ENCODE data around the gene SHISAL2A.
A peak's percentile ranks its signal among the peaks of the same experiment; 100 is the strongest.

Gene SHISAL2A

DNA sequence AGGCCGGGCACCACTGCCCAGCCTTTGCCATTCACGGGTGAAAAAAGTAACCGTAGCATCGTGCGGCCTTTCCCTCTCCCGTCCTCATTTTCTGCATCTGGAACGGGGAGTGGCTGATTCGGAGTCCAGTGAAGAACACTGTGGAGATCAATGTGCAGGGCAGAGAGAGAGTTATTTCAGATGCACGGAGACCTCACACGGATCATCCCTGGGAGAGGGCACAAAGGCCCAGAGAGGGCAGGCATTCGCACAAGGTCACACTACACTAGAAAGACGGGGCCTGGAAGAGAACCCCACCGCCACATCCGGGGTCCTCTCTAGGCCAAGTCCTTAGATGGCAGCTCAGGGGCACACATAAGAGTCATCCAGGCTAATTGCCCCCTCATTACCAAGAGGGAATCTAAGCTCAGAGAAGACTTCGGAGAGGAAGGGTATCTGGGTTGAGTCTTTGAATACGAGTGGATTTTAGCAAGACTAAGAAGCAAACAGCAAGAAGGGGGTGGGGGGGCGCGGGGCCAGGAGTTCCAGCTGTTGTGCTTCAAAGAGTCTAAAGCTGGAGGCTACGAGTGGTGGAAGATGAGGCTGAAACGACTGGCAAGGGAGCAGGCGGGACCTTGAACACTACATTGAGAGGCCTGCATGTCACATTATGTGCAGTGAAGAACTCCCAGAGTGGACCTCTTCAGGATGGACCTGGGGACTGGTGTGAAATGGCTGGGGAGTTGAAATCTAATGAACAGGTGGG lies 29.9 kb upstream of the SHISAL2A start:
- Histone ChIP-seq H3K36me3 (ENCODE audit: insufficient read depth, low read length) (no peaks in the 10 kb centered on the region; the same call in 1 of the 2 replicates), H3K9ac (ENCODE audit: low read depth, low read length) (peak overlapping the region; percentile 73)

DNA sequence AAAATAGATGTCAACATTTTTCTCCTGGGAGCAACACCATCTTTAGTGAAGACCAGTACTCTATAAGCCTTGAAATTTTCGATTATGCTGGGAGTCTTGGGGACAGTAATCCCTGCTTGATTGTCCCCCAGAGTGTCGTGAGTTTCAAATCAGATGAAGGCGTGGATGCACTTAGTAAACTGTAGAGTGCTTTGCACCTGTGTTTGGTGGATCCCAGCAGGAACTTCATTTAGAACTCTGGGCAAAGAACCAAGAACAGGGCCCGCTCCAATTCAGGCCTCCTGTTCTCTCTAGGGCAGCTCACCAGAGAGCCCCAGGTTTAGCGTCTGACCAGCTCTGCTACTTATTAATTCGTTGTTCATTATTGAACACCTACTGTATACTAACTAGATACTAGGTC lies 29.3 kb upstream of the SHISAL2A start:
- H3K36me3 ChIP-seq (ENCODE audit: insufficient read depth, low read length): no peaks in the 10 kb centered on the region; the same call in 1 of the 2 replicates
- H3K9ac ChIP-seq (ENCODE audit: low read depth, low read length): no peak overlapping the region
- H3K9me3 ChIP-seq (ENCODE audit: control insufficient read depth, insufficient read depth, low read length): no peaks in the 10 kb centered on the region
- H3K4me1 ChIP-seq (ENCODE audit: insufficient read depth, low read length): peaks cover 13% of the 10 kb centered on the region

More for the DNA sequence above, 29.9 kb upstream of the SHISAL2A start:
- peaks cover 13% of the 10 kb centered on the region for H3K4me1 ChIP-seq (ENCODE audit: insufficient read depth, low read length)
- H3K9me3 ChIP-seq (ENCODE audit: control insufficient read depth, insufficient read depth, low read length): no peaks in the 10 kb centered on the region

DNA sequence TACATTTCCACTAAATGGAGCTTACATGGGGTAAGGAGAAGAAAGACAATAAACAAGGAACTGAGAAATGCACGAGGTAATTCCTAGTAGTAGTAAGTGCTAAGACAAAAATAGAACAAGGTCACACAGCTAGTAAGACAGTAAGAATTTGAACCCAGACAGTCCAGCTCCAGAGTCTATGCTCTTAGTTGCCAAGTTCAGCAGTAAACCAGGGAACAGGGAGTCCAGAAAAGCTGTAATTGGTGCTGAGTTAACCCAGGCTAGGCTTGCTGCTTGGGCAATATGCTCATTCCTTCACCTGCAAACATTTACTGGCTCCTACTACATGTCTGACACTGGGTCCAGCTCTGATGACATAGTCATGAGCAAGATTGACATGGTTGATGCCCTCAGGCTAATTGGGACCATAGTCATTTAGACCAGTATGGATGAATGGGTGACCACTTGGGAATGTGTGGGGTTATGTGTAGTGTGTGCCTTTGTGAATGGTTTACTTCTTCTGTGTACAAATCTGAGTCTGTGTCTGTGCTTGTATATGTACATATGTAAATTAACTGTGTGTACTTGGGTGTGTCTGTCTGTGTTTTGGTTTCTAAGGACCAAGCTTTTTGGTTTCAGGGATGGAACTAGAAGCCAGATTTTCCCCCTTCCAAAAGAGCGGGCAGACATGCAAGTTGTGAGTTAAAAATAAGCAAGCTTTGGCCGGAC lies 28.8 kb upstream of the SHISAL2A start:
- Histone ChIP-seq H3K9ac (ENCODE audit: low read depth, low read length) (no peak overlapping the region), H3K36me3 (ENCODE audit: insufficient read depth, low read length) (no peaks in the 10 kb centered on the region; the same call in 1 of the 2 replicates), H3K9me3 (ENCODE audit: control insufficient read depth, insufficient read depth, low read length) (no peaks in the 10 kb centered on the region), H3K4me1 (ENCODE audit: insufficient read depth, low read length) (peaks cover 13% of the 10 kb centered on the region)

GRCh38 chr1:52613636-52614373 lies 19.2 kb upstream of the SHISAL2A start:
- Histone ChIP-seq H3K9ac (ENCODE audit: low read depth, low read length) (no peak overlapping the region), H3K4me1 (ENCODE audit: insufficient read depth, low read length) (peaks cover 10% of the 10 kb centered on the region), H3K36me3 (ENCODE audit: insufficient read depth, low read length) (no peaks in the 10 kb centered on the region), H3K9me3 (ENCODE audit: control insufficient read depth, insufficient read depth, low read length) (no peaks in the 10 kb centered on the region)

DNA sequence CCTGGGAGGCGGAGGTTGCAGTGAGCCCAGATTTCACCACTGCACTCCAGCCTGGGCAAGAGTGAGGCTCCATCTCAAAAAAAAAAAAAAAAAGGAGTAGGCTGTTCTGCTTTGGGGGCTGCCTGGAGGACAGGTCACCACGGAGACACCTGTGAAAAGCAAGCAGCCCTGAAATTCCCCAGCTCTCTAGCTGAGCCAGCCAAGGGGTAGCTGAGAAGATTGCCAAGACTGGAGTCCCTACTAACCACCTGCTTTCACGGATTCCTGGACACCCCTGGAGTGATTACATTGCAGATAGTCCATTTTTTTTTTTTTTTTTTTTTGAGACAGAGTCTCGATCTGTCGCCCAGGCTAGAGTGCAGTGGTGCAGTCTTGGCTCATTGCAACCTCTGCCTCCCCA lies 18.3 kb upstream of the SHISAL2A start:
- Histone ChIP-seq H3K9me3 (ENCODE audit: control insufficient read depth, insufficient read depth, low read length) (no peaks in the 10 kb centered on the region), H3K9ac (ENCODE audit: low read depth, low read length) (no peak overlapping the region), H3K4me1 (ENCODE audit: insufficient read depth, low read length) (peaks cover 10% of the 10 kb centered on the region), H3K36me3 (ENCODE audit: insufficient read depth, low read length) (no peaks in the 10 kb centered on the region)

DNA sequence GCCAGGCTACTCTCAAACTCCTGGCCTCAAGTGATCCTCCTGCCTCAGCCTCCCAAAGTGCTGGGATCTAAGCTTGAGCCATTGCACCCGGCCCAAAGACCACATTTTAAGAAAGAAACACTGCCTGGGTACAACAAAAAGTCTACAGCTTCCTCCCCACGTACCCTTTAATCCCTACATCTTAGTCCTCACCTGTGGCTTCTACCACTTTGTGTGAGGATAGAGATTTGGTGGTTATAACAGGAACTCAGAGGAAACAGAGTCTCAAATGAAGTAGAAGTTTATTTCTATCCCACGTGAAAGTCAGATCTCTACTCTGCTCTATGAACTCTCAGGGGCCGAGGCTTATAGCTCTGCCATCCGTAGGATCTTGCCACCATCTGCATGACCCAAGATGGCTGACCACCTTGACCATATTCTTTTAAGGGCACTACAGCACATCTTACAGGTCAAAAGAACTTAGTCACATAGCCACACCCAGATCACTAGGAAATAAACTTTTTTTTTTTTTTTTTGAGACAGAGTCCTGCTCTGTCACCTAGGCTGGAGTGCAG lies 17.4 kb upstream of the SHISAL2A start:
- Histone ChIP-seq H3K36me3 (ENCODE audit: insufficient read depth, low read length) (no peaks in the 10 kb centered on the region), H3K9ac (ENCODE audit: low read depth, low read length) (no peak overlapping the region), H3K4me1 (ENCODE audit: insufficient read depth, low read length) (peaks cover 10% of the 10 kb centered on the region)

DNA sequence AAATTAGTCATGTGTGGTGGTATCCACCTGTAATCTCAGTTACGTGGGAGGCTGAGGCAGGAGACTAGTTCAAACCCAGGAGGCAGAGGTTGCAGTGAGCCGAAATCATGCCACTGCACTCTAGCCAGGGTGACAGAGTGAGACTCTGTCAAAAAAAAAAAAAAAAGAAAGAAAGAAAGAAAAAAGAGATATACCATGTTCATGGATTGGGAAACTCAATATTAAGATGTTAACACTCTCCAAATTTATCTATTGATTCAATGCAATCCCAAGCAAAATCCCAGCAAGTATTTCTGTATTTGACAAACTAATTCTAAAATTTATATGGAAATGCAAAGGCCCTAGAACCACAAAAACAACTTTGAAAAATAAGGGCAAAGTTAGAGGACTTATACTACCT lies 11.0 kb upstream of the SHISAL2A start:
- Histone ChIP-seq H3K36me3 (ENCODE audit: insufficient read depth, low read length) (no peaks in the 10 kb centered on the region), H3K4me1 (ENCODE audit: insufficient read depth, low read length) (no peaks in the 10 kb centered on the region), H3K9me3 (ENCODE audit: control insufficient read depth, insufficient read depth, low read length) (no peaks in the 10 kb centered on the region; the same call in 1 of the 2 replicates), H3K9ac (ENCODE audit: low read depth, low read length) (no peak overlapping the region)

More for the DNA sequence above, 17.4 kb upstream of the SHISAL2A start:
- no peaks in the 10 kb centered on the region for H3K9me3 ChIP-seq (ENCODE audit: control insufficient read depth, insufficient read depth, low read length)

- Histone ChIP-seq H3K36me3 (ENCODE audit: insufficient read depth, low read length) (no peaks in the 10 kb centered on the region), H3K4me1 (ENCODE audit: insufficient read depth, low read length) (no peaks in the 10 kb centered on the region), H3K9me3 (ENCODE audit: control insufficient read depth, insufficient read depth, low read length) (no peaks in the 10 kb centered on the region; the same call in 1 of the 2 replicates), H3K9ac (ENCODE audit: low read depth, low read length) (no peak overlapping the region)
These were observed 9.2 kb upstream of the SHISAL2A start for GRCh38 chr1:52623812-52624211.

GRCh38 chr1:52627028-52627427 lies 5.9 kb upstream of the SHISAL2A start:
- H3K4me1 ChIP-seq (ENCODE audit: insufficient read depth, low read length): no peaks in the 10 kb centered on the region
- no peaks in the 10 kb centered on the region; the same call in 1 of the 2 replicates for H3K9me3 ChIP-seq (ENCODE audit: control insufficient read depth, insufficient read depth, low read length)
- no peaks in the 10 kb centered on the region for H3K36me3 ChIP-seq (ENCODE audit: insufficient read depth, low read length)
- no peak overlapping the region for H3K9ac ChIP-seq (ENCODE audit: low read depth, low read length)

GRCh38 chr1:52628614-52629324 lies 4.2 kb upstream of the SHISAL2A start:
- no peaks in the 10 kb centered on the region for H3K9me3 ChIP-seq (ENCODE audit: control insufficient read depth, insufficient read depth, low read length)
- no peaks in the 10 kb centered on the region; the same call in 1 of the 2 replicates for H3K4me1 ChIP-seq (ENCODE audit: insufficient read depth, low read length)
- H3K9ac ChIP-seq (ENCODE audit: low read depth, low read length): no peak overlapping the region
- no peaks in the 10 kb centered on the region for H3K36me3 ChIP-seq (ENCODE audit: insufficient read depth, low read length)

DNA sequence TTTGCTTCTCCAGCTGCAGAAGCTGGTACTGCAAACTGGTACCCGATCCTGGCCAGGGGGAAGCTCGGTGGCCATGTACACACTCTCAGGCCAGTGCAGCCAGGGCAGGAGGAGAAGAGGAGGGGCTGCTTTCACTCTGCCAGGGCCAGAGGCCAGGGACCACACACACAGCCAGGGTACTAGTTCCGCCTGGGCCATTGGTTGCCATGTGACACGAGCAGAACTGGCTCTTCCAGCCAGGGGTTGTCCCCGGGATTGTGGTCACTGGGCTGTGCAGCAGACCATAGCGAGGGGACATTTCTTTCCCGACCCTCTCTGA lies 3.7 kb upstream of the SHISAL2A start:
- Histone ChIP-seq H3K4me1 (ENCODE audit: insufficient read depth, low read length) (no peaks in the 10 kb centered on the region; the same call in 1 of the 2 replicates), H3K36me3 (ENCODE audit: insufficient read depth, low read length) (no peaks in the 10 kb centered on the region), H3K9ac (ENCODE audit: low read depth, low read length) (no peak overlapping the region), H3K9me3 (ENCODE audit: control insufficient read depth, insufficient read depth, low read length) (0 out of 2 replicates have a peak, but pooled peaks cover 4% of the 10 kb centered on the region)

- no peaks in the 10 kb centered on the region for H3K36me3 ChIP-seq (ENCODE audit: insufficient read depth, low read length)
- no peaks in the 10 kb centered on the region; the same call in 1 of the 2 replicates for H3K4me1 ChIP-seq (ENCODE audit: insufficient read depth, low read length)
- no peak overlapping the region for H3K9ac ChIP-seq (ENCODE audit: low read depth, low read length)
- 0 out of 2 replicates have a peak, but pooled peaks cover 5% of the 10 kb centered on the region for H3K9me3 ChIP-seq (ENCODE audit: control insufficient read depth, insufficient read depth, low read length)
These were observed 3.3 kb upstream of the SHISAL2A start for GRCh38 chr1:52629667-52630066.

DNA sequence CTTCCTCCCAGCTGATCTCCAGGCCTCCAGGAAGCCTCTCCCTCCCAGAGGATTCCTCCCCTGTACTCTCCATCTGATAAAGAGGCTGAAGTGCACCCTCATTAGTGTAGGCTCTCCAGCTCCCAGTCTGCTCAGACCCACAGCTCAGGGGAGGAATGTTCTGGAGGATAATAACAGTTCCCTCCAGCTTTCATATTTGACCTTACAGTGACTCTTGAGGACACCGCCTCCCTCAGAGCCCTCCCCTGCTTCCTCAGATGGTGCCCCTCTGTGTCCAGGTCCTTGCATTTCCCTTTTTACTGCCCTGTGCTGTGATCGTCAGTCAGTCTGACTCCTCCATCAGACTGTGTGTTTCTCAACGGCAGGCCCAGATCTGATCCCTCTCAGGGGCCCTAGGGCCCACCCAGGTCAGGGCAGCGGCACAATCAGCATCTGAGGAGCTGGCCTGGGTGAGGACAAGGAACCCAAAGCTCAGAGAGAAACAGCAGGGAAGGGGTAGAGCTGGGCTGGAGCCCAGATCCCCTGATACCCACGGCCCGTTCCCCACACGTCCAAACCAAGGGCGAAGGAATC lies 1.1 kb upstream of the SHISAL2A start:
- Histone ChIP-seq H3K9me3 (ENCODE audit: control insufficient read depth, insufficient read depth, low read length) (0 out of 2 replicates have a peak, but pooled peaks cover 5% of the 10 kb centered on the region), H3K36me3 (ENCODE audit: insufficient read depth, low read length) (no peaks in the 10 kb centered on the region), H3K4me1 (ENCODE audit: insufficient read depth, low read length) (no peaks in the 10 kb centered on the region; the same call in 1 of the 2 replicates), H3K9ac (ENCODE audit: low read depth, low read length) (no peak overlapping the region)

All from ES-I3 (cell line).